Thymus (tissue), 11 donors: Measurements from ENCODE around the gene IGFBP7. TPM values are rescaled to one million over a fixed set of nuclear protein-coding genes. Genes with fewer than 3 reads are reported as not detected.
A peak's percentile ranks its signal among the peaks of the same experiment; 100 is the strongest.

Experiments
- DNase-seq, 9 donors: peaks; one replicate each; pipeline ENCODE4 v3.0.0-alpha.2; 2013; ENCODE audit warnings: low spot score in 9 of 9, low read depth in 6 of 9, missing footprints in 1 of 9
- H3K27ac ChIP-seq, 2 donors: one replicate each; pipeline ENCODE4 v1.5.1; 2013; ENCODE audit warnings: control low read depth in 1 of 2, low read depth in 1 of 2, low read length in 1 of 2, mild to moderate bottlenecking in 1 of 2, moderate library complexity in 1 of 2
- H3K27me3 ChIP-seq, 2 donors: one replicate each; pipeline ENCODE4 v1.5.1; 2013; ENCODE audit warnings: low read length in 1 of 2; ENCODE audit not compliant: control insufficient read depth in 2 of 2, insufficient read depth in 1 of 2
- H3K36me3 ChIP-seq, 2 donors: one replicate each; pipeline ENCODE4 v1.5.1; 2013; ENCODE audit warnings: low read length in 1 of 2, mild to moderate bottlenecking in 1 of 2, moderate library complexity in 1 of 2; ENCODE audit not compliant: control insufficient read depth in 2 of 2, insufficient read depth in 2 of 2
- H3K4me1 ChIP-seq, 2 donors: one replicate each; pipeline ENCODE4 v1.5.1; 2013; ENCODE audit warnings: low read length in 2 of 2; ENCODE audit not compliant: control insufficient read depth in 2 of 2, insufficient read depth in 2 of 2
- H3K4me3 ChIP-seq, 2 donors: one replicate each; pipeline ENCODE4 v1.5.1; 2013; ENCODE audit warnings: low read length in 2 of 2, control low read depth in 1 of 2, mild to moderate bottlenecking in 1 of 2
- H3K9me3 ChIP-seq, 2 donors: one replicate each; pipeline ENCODE4 v1.5.1; 2013; ENCODE audit warnings: low read length in 1 of 2, mild to moderate bottlenecking in 1 of 2; ENCODE audit not compliant: control insufficient read depth in 2 of 2, insufficient read depth in 1 of 2
- WGBS: extraction: QIAGEN DNeasy Blood & Tissue Kit; methylation state at CpG from one replicate; pipeline ENCODE4 v1.1.7; 2013; 5-methylcytosine and 5-hydroxymethylcytosine counted together
- polyA plus RNA-seq: library from polyadenylated mRNA; stranded (reverse); fragments of 200-250 nt; gene quantifications from one replicate; pipeline ENCODE4 v1.2.3, GENCODE V29; 2013
- total RNA-seq: library from RNA; stranded (reverse); fragments of 120-200 nt; gene quantifications from one replicate; pipeline ENCODE4 v1.2.4, GENCODE V29; 2013
- donor health status: healthy.

The IGFBP7 gene
- total and polyA plus RNA-seq, 2 donors: 54.1 to 301 TPM

DNA sequence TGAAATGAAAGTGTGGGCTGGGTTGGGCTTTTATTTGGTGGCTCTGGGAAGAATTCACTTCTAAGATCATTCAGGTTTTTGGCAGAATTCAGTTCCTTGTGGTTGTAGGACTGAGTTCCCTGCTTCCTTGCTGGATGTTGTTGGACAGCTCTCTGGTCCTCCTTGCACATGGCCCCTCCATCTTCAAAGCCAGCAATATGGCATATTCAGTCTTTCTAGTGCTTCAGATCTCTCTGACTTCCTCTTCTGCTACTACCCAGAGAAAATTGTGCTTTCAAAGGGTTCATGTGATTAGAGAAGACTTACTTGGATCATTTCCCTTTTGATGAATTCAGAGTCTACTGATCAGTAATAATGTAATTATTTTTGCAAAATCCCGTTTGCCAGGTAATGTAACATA is 12.8 kb upstream of the IGFBP7 start:
- 97% methylated on average over 1 of the region's 1 CpG for WGBS
- H3K4me1 ChIP-seq: no peaks in the 10 kb centered on the region

GRCh38 chr4:57119054-57119651 is 9.0 kb upstream of the IGFBP7 start:
- no peaks in the 10 kb centered on the region for H3K4me1 ChIP-seq
- DNase-seq: no peak
- no peaks in the 10 kb centered on the region for H3K9me3 ChIP-seq
- no peaks in the 10 kb centered on the region for H3K27me3 ChIP-seq
- no peaks in the 10 kb centered on the region for H3K36me3 ChIP-seq
- H3K4me3 ChIP-seq: no peak overlapping the region
- 94% methylated on average over 8 of the region's 8 CpGs for WGBS
- no peak overlapping the region for H3K27ac ChIP-seq

More for the DNA sequence above, 12.8 kb upstream of the IGFBP7 start:
- no peaks in the 10 kb centered on the region for H3K27me3 ChIP-seq
- no peak overlapping the region for H3K4me3 ChIP-seq
- no peak for DNase-seq
- no peak overlapping the region for H3K27ac ChIP-seq
- no peaks in the 10 kb centered on the region for H3K36me3 ChIP-seq
- peaks cover 0 to 7% of the 10 kb centered on the region in 2 donors for H3K9me3 ChIP-seq

DNA sequence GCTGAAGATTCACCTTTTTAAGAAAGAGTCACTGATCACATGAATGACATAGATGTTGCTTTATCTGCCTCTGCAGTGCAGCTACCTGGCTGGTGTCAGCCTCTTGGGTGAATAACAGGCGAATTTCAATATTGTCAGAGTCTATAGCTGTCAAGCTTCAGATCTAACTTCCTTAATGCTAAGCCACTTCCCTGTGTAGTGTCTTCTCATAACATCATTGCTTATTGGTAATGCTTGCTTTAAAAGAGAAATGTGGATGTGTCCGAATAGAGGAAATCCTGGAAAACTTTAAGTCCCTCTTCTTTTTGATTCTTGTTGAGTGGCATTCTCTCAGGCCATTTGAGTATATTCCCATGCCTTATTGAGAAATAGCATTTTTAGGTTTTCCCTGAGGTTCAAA is 7.3 kb upstream of the IGFBP7 start:
- H3K27me3 ChIP-seq: peaks cover 0 to 4% of the 10 kb centered on the region in 2 donors
- no peaks in the 10 kb centered on the region for H3K4me1 ChIP-seq
- H3K4me3 ChIP-seq: no peak overlapping the region
- no peaks in the 10 kb centered on the region for H3K36me3 ChIP-seq
- H3K27ac ChIP-seq: no peak overlapping the region
- DNase-seq: no peak
- no peaks in the 10 kb centered on the region for H3K9me3 ChIP-seq
- 65% methylated on average over 2 of the region's 2 CpGs for WGBS

DNA sequence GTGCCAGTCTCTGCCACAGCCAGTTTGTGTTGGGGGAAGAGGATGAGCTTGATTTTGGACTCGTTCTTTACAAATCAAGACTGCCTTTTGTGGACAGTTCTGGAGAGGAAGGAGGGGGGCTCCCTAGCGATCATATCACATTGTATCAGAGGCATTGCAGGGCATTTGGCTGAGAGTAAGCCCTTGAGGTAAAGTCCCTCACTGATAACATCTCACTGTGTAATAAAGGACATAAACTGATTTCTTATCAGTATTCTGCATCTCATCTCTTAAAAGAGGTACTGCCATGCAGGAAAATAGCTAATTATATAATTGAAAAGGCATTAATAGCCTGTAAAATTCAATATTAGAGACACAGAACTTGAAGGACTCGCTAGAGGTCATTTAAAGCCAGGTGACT is 6.1 kb upstream of the IGFBP7 start:
- Histone ChIP-seq H3K36me3 (no peaks in the 10 kb centered on the region), H3K4me3 (no peak overlapping the region), H3K27me3 (peaks cover 0 to 17% of the 10 kb centered on the region in 2 donors), H3K4me1 (peaks cover 0 to under 1% of the 10 kb centered on the region in 2 donors), H3K9me3 (no peaks in the 10 kb centered on the region), H3K27ac (no peak overlapping the region)
- WGBS: 50% methylated on average over 3 of the region's 3 CpGs
- DNase-seq: no peak

DNA sequence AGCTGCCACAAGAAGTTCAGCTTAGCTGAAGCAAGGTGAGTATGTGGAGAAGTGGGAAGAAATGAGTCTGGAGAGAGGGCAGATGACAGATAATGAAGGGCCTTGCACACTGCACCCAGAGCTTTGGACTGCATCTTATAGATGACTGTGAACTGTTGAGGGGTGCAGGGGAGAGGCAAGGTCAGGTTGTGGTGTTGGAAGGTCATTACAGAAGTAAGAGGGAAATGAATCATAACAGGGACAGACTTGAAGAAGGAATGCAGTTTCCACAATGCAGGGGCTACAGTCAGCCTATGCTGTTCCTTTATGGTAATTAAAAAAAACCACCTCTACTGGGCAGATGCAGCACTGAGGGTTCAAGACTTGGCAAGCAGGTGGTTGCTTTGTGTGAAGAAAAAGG is 4.8 kb upstream of the IGFBP7 start:
- Histone ChIP-seq H3K36me3 (no peaks in the 10 kb centered on the region), H3K9me3 (no peaks in the 10 kb centered on the region), H3K4me3 (no peak overlapping the region), H3K27ac (no peak overlapping the region), H3K4me1 (peaks cover 0 to 9% of the 10 kb centered on the region in 2 donors), H3K27me3 (peaks cover 5 to 29% of the 10 kb centered on the region in 2 donors)
- no peak for DNase-seq

DNA sequence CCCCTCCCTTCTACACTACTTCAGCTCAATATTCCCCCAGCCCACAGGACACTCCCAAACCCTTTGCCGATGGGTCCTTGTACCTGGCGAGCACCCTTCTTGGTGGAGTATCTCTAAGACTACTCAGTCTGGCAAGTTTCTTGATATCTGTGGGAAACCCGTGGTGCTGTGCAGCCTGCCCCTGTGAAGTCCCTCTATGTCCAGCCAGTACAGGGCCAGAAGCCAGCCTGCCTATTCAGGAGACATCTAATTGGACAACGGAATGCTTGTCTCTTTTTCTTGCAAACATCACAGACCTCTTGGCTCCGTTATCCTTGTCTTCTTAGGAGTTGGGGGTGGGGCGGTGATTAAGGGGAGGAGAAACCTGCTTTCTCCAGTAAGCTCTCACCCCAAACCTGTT is 3.7 kb upstream of the IGFBP7 start:
- WGBS: 93% methylated on average over 6 of the region's 6 CpGs
- Histone ChIP-seq H3K27me3 (peaks cover 11 to 41% of the 10 kb centered on the region in 2 donors), H3K4me3 (no peak overlapping the region), H3K36me3 (no peaks in the 10 kb centered on the region), H3K9me3 (no peaks in the 10 kb centered on the region), H3K4me1 (peaks cover 3 to 9% of the 10 kb centered on the region in 2 donors), H3K27ac (no peak overlapping the region)
- no peak for DNase-seq

- Histone ChIP-seq H3K27ac (peak overlapping the region; percentile 64 to 76), H3K36me3 (no peaks in the 10 kb centered on the region), H3K4me1 (peaks cover 3 to 16% of the 10 kb centered on the region in 2 donors), H3K4me3 (peak overlapping the region; percentile 23 to 54), H3K9me3 (no peaks in the 10 kb centered on the region), H3K27me3 (peaks cover 14 to 52% of the 10 kb centered on the region in 2 donors)
- peak in 4 of 9 donors; percentile 8 to 60 (median 22) for DNase-seq
- WGBS: 1% methylated on average over 25 of the region's 25 CpGs
Observed at GRCh38 chr4:57110640-57111511, 691 bp upstream of the IGFBP7 start.

DNA sequence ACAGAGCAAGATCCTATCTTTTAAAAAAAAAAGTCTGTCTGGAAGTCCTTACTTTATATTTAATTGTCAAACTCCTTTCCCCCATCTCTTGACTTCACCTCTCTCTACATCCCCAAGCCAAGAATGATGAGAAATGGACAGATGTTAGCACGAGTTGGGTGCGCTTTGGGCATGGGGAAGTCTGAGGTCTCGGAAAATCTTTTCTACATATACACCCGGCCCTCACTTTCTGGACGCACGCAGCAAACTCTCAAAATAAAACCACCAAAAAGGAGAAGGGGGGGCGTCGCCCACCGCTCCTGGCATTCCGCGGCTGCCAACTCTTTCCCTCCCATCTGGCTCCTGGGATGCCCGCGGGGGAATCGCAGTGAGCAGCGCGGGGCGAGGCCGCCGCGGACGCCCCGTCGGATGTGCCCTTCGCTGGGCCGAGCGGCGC is 756 bp downstream of the IGFBP7 start:
- peaks cover 3 to 16% of the 10 kb centered on the region in 2 donors for H3K4me1 ChIP-seq
- no peaks in the 10 kb centered on the region for H3K36me3 ChIP-seq
- no peak for DNase-seq
- no peaks in the 10 kb centered on the region for H3K9me3 ChIP-seq
- H3K4me3 ChIP-seq: peak overlapping the region; percentile 12 to 54
- H3K27ac ChIP-seq: peak overlapping the region in 1 of 2 donors; percentile 65
- WGBS: 4% methylated on average over 27 of the region's 27 CpGs
- peaks cover 14 to 52% of the 10 kb centered on the region in 2 donors for H3K27me3 ChIP-seq

DNA sequence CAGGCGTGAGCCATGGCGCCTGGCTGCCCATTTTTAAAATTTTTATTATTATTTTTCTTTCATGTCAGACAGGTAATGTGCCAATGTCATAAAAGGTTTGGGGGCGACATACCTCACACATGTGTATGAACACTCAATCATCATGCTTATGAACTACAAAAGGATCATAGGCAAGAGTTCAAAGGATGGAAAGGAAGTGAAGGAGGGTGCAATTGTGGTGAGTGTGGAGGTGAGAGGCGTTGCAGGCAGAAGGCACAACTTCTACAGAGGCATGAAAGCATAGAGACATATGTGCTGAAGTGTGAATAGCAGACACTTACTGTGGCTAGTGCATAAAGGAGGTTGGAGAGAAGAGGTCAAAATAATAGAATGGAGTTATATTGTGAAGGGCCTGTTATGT is 4.0 kb downstream of the IGFBP7 start:
- DNase-seq: peak in 2 of 9 donors; percentile 45 to 67
- Histone ChIP-seq H3K27ac (no peak overlapping the region), H3K27me3 (peaks cover 14 to 35% of the 10 kb centered on the region in 2 donors), H3K4me1 (peaks cover 3 to 15% of the 10 kb centered on the region in 2 donors), H3K4me3 (no peak overlapping the region), H3K36me3 (no peaks in the 10 kb centered on the region), H3K9me3 (no peaks in the 10 kb centered on the region)
- WGBS: 70% methylated on average over 4 of the region's 4 CpGs
